GM10248 (cell line): ENCODE data around the gene ATAD3B.
"Not testable (repeated sequence)": the region's sequence is repeated elsewhere in the genome, so short reads cannot be mapped to it uniquely, and the experiment has no call there.

Experiments used
- CTCF ChIA-PET: fragments of 300-600 bp; sonication (Branson Sonifier 250); formaldehyde crosslinking; extraction: SDS; loops from one replicate; lab custom pipeline; 2021; ENCODE audit warnings: antibody characterized with exemption; lab: Yijun Ruan, JAX
- POLR2A ChIA-PET: fragments of 350-650 bp; sonication (Branson Sonifier 250); formaldehyde crosslinking; extraction: SDS; loops from one replicate; lab custom pipeline; 2020; ENCODE audit warnings: antibody characterized with exemption; lab: Yijun Ruan, JAX
- DNase-seq: peaks from one replicate; pipeline ENCODE4 v3.0.0; 2012; ENCODE audit errors: extremely low spot score
- TF ChIP-seq, protein P1 (sequence below): IDR thresholded peaks from 2 replicates; pipeline ENCODE4 v1.5.1; 2012; ENCODE audit warnings: mild to moderate bottlenecking, low read depth; ENCODE audit errors: extremely low read depth, missing control alignments, control extremely low read depth

The ATAD3B gene

DNA sequence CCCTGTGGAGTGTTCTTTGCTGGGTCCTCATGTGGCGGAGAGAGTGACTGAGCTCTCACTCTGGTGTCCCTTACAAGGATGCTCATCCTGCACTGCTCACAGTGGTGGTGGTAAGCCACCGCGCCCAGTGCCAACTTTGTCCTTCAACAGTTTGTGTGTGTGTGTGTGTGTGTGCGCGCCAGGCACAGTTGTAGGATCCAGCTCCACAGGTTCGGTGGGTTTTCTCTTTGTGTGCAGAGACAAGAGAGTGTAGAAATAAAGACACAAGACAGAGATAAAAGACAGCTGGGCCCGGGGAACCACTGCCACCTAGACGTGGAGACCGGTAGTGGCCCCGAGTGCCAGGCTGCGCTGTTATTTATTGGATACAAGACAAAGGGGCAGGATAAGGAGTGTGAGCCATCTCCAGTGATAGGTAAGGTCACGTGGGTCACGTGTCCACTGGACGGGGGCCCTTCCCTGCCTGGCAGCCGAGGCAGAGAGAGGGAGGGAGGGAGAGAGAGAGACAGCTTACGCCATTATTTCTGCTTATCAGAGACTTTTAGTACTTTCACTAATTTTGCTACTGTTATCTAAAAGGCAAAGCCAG is 33.3 kb downstream of the ATAD3B start:
- peak; percentile 39 for DNase-seq
- CTCF ChIA-PET: interaction anchor here (0.8 to 2.7 kb wide), 16 partner anchors 10 to 147 kb away, joined by 3 to 13 read pairs (median 5); partner anchors contain the start of gene CCNL2
- TF ChIP-seq, protein P1, sequence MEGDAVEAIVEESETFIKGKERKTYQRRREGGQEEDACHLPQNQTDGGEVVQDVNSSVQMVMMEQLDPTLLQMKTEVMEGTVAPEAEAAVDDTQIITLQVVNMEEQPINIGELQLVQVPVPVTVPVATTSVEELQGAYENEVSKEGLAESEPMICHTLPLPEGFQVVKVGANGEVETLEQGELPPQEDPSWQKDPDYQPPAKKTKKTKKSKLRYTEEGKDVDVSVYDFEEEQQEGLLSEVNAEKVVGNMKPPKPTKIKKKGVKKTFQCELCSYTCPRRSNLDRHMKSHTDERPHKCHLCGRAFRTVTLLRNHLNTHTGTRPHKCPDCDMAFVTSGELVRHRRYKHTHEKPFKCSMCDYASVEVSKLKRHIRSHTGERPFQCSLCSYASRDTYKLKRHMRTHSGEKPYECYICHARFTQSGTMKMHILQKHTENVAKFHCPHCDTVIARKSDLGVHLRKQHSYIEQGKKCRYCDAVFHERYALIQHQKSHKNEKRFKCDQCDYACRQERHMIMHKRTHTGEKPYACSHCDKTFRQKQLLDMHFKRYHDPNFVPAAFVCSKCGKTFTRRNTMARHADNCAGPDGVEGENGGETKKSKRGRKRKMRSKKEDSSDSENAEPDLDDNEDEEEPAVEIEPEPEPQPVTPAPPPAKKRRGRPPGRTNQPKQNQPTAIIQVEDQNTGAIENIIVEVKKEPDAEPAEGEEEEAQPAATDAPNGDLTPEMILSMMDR: peak; percentile 61
- POLR2A ChIA-PET: not testable (repeated sequence)

DNA sequence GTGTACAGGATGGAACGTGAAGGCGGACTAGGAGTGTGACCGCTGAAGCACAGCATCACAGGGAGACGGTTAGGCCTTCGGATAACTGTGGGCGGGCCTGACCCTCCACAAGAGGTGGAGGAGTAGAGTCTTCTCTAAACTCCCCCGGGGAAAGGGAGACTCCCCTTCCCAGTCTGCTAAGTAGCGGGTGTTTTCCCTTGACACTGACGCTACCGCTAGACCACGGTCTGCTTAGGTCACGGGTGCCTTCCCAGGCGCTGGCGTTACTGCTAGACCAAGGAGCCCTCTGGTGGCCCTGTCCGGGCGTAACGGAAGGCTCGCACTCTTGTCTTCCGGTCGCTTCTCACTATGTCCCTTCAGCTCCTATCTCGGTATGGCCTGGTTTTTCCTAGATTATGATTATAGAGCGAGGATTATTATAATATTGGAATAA is 33.8 kb downstream of the ATAD3B start:
- POLR2A ChIA-PET, DNase-seq: not testable (repeated sequence)
- CTCF ChIA-PET: interaction anchor here (0.6 to 2.7 kb wide), 13 partner anchors 10 to 147 kb away, joined by 3 to 13 read pairs (median 5); partner anchors contain the start of gene CCNL2
- TF ChIP-seq, protein P1: peak; percentile 15

DNA sequence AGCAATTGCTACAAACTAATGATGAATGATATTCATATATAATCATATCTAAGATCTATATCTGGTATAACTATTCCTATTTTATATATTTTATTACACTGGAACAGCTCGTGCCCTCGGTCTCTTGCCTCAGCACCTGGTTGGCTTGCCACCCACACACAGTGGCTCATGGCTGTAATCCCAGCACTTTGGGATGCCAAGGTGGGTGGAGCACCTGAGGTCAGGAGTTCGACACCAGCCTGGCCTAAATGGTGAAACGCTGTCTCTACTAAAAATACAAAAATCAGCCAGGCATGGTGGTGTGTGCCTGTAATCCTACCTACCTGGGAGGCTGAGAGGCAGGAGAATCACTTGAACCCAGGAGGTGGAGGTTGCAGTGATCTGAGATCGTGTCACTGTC is 34.2 kb downstream of the ATAD3B start:
- POLR2A ChIA-PET: not testable (repeated sequence)

DNA sequence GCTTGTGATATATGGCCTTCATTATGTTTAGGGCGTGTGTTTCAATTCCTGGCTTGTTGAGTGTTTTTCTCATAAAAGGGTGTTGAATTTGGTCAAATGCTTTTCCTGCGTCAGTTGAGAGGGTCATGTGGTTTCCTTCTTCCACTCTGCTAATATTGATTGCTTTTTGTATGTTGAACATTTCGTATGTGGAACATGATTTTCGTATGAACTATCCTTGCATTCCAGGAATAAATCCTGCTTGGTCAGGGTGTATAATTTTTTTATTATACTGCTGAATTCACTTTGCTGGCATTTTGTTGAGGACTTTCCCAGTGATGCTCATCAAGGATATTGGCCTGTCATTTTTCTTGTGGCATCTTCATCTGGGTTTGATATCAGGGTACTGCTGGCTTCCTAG is 35.7 kb downstream of the ATAD3B start:
- POLR2A ChIA-PET: no interaction called here
- DNase-seq: no peak
- CTCF ChIA-PET: no interaction called here
- TF ChIP-seq, protein P1: no peak

More for the DNA sequence above, 34.2 kb downstream of the ATAD3B start:
- CTCF ChIA-PET: interaction anchor here (0.6 to 2.7 kb wide), 10 partner anchors 15 to 134 kb away, joined by 3 to 13 read pairs (median 5); partner anchors contain the start of gene CCNL2
- not testable (repeated sequence) for DNase-seq

DNA sequence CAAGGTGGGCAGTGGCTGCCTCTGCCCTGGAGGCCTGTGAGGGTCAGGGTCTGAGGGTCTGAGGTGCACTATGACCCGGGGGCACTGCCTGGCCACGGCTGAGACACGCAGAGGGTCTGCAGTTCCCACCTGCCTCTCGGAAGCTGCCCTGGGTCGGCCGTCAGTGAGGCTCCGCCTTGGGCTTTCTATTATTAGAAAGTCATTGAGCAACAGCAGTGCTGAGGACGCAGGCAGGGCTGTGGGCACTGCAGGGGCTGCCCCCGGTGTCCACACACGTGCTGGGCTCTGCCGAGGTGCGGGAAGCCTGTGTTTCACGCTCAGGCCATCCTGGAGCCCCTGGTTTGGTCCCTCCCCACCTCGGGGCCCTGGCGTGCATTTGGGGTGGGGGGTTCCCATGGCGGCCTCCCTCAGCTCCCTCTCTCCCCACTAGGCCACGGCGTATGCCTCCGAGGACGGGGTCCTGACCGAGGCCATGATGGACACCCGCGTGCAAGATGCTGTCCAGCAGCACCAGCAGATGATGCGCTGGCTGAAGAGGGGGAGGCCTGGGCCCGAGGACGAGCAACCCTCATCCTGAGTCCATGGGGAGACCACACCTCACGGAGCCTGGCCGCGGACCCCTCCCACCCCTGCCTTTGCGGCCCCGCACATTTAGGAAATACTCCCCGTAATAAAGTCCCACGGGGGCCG is 37.4 kb downstream of the ATAD3B start:
- DNase-seq, CTCF ChIA-PET, POLR2A ChIA-PET: not testable (repeated sequence)

DNA sequence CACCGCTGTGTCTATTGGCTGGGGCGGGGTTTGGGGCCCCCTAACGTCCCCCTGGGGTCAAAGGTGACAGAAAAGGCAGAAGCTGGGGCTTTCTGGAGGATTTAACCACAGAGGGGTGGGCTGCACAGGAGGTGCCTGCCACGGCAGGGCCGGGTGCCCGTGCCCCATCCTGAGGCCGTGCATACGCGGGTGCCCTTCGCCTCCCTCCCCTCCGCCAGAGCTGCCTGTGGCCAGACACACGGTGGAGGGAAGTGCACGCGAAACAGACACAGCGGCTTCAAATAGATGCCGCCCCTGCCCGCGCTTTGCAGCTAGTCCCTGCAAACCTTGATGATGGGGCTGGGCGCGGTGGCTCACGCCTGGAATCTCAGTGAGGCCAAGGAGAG is 37.9 kb downstream of the ATAD3B start:
- DNase-seq, POLR2A ChIA-PET, CTCF ChIA-PET: not testable (repeated sequence)

DNA sequence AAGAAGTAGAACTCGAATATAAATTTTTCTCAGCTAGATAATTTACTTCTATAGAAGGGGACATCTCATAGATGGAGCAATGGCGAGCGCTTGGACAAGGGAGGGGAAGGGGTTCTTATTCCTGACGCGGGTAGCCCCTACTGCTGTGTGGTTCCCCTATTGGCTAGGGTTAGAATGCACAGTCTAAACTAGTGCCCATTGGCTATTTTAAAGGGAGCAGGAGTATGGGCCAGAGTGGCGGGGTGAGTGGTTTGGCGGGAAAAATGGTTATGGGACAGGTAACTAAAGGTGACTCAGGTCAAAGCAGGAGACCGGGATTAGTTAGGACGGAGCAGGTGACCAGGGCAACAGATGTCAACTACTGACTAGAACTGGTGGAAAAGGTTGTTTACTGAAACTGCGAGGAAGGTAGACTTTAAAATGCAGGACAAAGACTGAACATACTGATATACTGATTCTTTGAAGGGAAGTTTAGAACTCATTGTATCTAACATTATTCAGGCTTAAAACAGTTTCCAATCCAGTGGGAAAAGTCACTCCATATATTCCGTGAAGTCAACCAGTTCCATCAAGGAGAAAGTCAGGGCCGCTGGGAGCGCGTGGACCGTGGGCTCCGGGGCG is 39.5 kb downstream of the ATAD3B start:
- CTCF ChIA-PET: interaction anchor here (0.8 kb wide), 1 partner anchor 73 kb away, joined by 3 read pairs; no protein-coding TSS in a partner anchor
- TF ChIP-seq, protein P1: no peak
- POLR2A ChIA-PET: no interaction called here
- no peak for DNase-seq
